Measurements from ENCODE around the gene CADM1.

CADM1 gene

GRCh38 chr11:115321605-115322289 lies 182.5 kb downstream of the CADM1 start:
- Histone ChIP-seq H3K27me3 (ENCODE audit: control insufficient read depth in 1 of 2, insufficient read depth in 2 of 2, low read length in 2 of 2) (no peaks in the 10 kb centered on the region), H3K4me1 (ENCODE audit: control insufficient read depth, insufficient read depth, low read length) (no peaks in the 10 kb centered on the region), H3K9me3 (ENCODE audit: control insufficient read depth in 2 of 2, low read length in 2 of 2) (no peaks in the 10 kb centered on the region), H3K27ac (ENCODE audit: low read length) (no peak overlapping the region), H3K36me3 (ENCODE audit: control insufficient read depth in 2 of 2, insufficient read depth in 2 of 2, low read length in 2 of 2) (no peaks in the 10 kb centered on the region), H3K4me3 (ENCODE audit: low read length in 2 of 2) (no peak overlapping the region), H3K9ac (ENCODE audit: low read length in 2 of 2) (no peak overlapping the region)

GRCh38 chr11:115317277-115318185 lies 186.7 kb downstream of the CADM1 start:
- Histone ChIP-seq H3K4me3 (ENCODE audit: low read length in 2 of 2) (no peak overlapping the region), H3K4me1 (ENCODE audit: control insufficient read depth, insufficient read depth, low read length) (no peaks in the 10 kb centered on the region), H3K27ac (ENCODE audit: low read length) (no peak overlapping the region), H3K27me3 (ENCODE audit: control insufficient read depth in 1 of 2, insufficient read depth in 2 of 2, low read length in 2 of 2) (no peaks in the 10 kb centered on the region), H3K36me3 (ENCODE audit: control insufficient read depth in 2 of 2, insufficient read depth in 2 of 2, low read length in 2 of 2) (no peaks in the 10 kb centered on the region), H3K9ac (ENCODE audit: low read length in 2 of 2) (no peak overlapping the region), H3K9me3 (ENCODE audit: control insufficient read depth in 2 of 2, low read length in 2 of 2) (no peaks in the 10 kb centered on the region)

- H3K27ac ChIP-seq (ENCODE audit: low read length): no peak overlapping the region
- no peaks in the 10 kb centered on the region for H3K4me1 ChIP-seq (ENCODE audit: control insufficient read depth, insufficient read depth, low read length)
- H3K9me3 ChIP-seq (ENCODE audit: control insufficient read depth in 2 of 2, low read length in 2 of 2): no peaks in the 10 kb centered on the region
- H3K4me3 ChIP-seq (ENCODE audit: low read length in 2 of 2): no peak overlapping the region
- no peaks in the 10 kb centered on the region for H3K27me3 ChIP-seq (ENCODE audit: control insufficient read depth in 1 of 2, insufficient read depth in 2 of 2, low read length in 2 of 2)
- no peaks in the 10 kb centered on the region for H3K36me3 ChIP-seq (ENCODE audit: control insufficient read depth in 2 of 2, insufficient read depth in 2 of 2, low read length in 2 of 2)
- H3K9ac ChIP-seq (ENCODE audit: low read length in 2 of 2): no peak overlapping the region
Measured at GRCh38 chr11:115316696-115317095, 187.5 kb downstream of the CADM1 start.

- no peak overlapping the region for H3K27ac ChIP-seq (ENCODE audit: low read length)
- no peaks in the 10 kb centered on the region for H3K27me3 ChIP-seq (ENCODE audit: control insufficient read depth in 1 of 2, insufficient read depth in 2 of 2, low read length in 2 of 2)
- H3K36me3 ChIP-seq (ENCODE audit: control insufficient read depth in 2 of 2, insufficient read depth in 2 of 2, low read length in 2 of 2): no peaks in the 10 kb centered on the region
- no peaks in the 10 kb centered on the region for H3K4me1 ChIP-seq (ENCODE audit: control insufficient read depth, insufficient read depth, low read length)
- H3K4me3 ChIP-seq (ENCODE audit: low read length in 2 of 2): no peak overlapping the region
- no peaks in the 10 kb centered on the region for H3K9me3 ChIP-seq (ENCODE audit: control insufficient read depth in 2 of 2, low read length in 2 of 2)
- no peak overlapping the region for H3K9ac ChIP-seq (ENCODE audit: low read length in 2 of 2)
Measured at GRCh38 chr11:115314330-115314920, 189.8 kb downstream of the CADM1 start.

GRCh38 chr11:115313224-115313838 lies 190.9 kb downstream of the CADM1 start:
- Histone ChIP-seq H3K9me3 (ENCODE audit: control insufficient read depth in 2 of 2, low read length in 2 of 2) (no peaks in the 10 kb centered on the region), H3K4me3 (ENCODE audit: low read length in 2 of 2) (no peak overlapping the region), H3K4me1 (ENCODE audit: control insufficient read depth, insufficient read depth, low read length) (no peaks in the 10 kb centered on the region), H3K36me3 (ENCODE audit: control insufficient read depth in 2 of 2, insufficient read depth in 2 of 2, low read length in 2 of 2) (no peaks in the 10 kb centered on the region), H3K9ac (ENCODE audit: low read length in 2 of 2) (no peak overlapping the region), H3K27ac (ENCODE audit: low read length) (no peak overlapping the region), H3K27me3 (ENCODE audit: control insufficient read depth in 1 of 2, insufficient read depth in 2 of 2, low read length in 2 of 2) (no peaks in the 10 kb centered on the region)

GRCh38 chr11:115311949-115312348 lies 192.3 kb downstream of the CADM1 start:
- Histone ChIP-seq H3K4me3 (ENCODE audit: low read length in 2 of 2) (no peak overlapping the region), H3K27ac (ENCODE audit: low read length) (no peak overlapping the region), H3K4me1 (ENCODE audit: control insufficient read depth, insufficient read depth, low read length) (no peaks in the 10 kb centered on the region), H3K36me3 (ENCODE audit: control insufficient read depth in 2 of 2, insufficient read depth in 2 of 2, low read length in 2 of 2) (no peaks in the 10 kb centered on the region), H3K27me3 (ENCODE audit: control insufficient read depth in 1 of 2, insufficient read depth in 2 of 2, low read length in 2 of 2) (no peaks in the 10 kb centered on the region), H3K9me3 (ENCODE audit: control insufficient read depth in 2 of 2, low read length in 2 of 2) (no peaks in the 10 kb centered on the region), H3K9ac (ENCODE audit: low read length in 2 of 2) (no peak overlapping the region)

GRCh38 chr11:115306689-115307088 lies 197.5 kb downstream of the CADM1 start:
- H3K9me3 ChIP-seq (ENCODE audit: control insufficient read depth in 2 of 2, low read length in 2 of 2): no peaks in the 10 kb centered on the region
- no peaks in the 10 kb centered on the region for H3K27me3 ChIP-seq (ENCODE audit: control insufficient read depth in 1 of 2, insufficient read depth in 2 of 2, low read length in 2 of 2)
- H3K36me3 ChIP-seq (ENCODE audit: control insufficient read depth in 2 of 2, insufficient read depth in 2 of 2, low read length in 2 of 2): no peaks in the 10 kb centered on the region
- H3K27ac ChIP-seq (ENCODE audit: low read length): no peak overlapping the region
- H3K4me3 ChIP-seq (ENCODE audit: low read length in 2 of 2): no peak overlapping the region
- H3K4me1 ChIP-seq (ENCODE audit: control insufficient read depth, insufficient read depth, low read length): no peaks in the 10 kb centered on the region
- H3K9ac ChIP-seq (ENCODE audit: low read length in 2 of 2): no peak overlapping the region

GRCh38 chr11:115304774-115305472 lies 199.3 kb downstream of the CADM1 start:
- H3K4me1 ChIP-seq (ENCODE audit: control insufficient read depth, insufficient read depth, low read length): no peaks in the 10 kb centered on the region
- no peaks in the 10 kb centered on the region for H3K9me3 ChIP-seq (ENCODE audit: control insufficient read depth in 2 of 2, low read length in 2 of 2)
- H3K9ac ChIP-seq (ENCODE audit: low read length in 2 of 2): no peak overlapping the region
- H3K27ac ChIP-seq (ENCODE audit: low read length): no peak overlapping the region
- H3K27me3 ChIP-seq (ENCODE audit: control insufficient read depth in 1 of 2, insufficient read depth in 2 of 2, low read length in 2 of 2): no peaks in the 10 kb centered on the region
- no peak overlapping the region for H3K4me3 ChIP-seq (ENCODE audit: low read length in 2 of 2)
- H3K36me3 ChIP-seq (ENCODE audit: control insufficient read depth in 2 of 2, insufficient read depth in 2 of 2, low read length in 2 of 2): no peaks in the 10 kb centered on the region

- Histone ChIP-seq H3K4me1 (ENCODE audit: control insufficient read depth, insufficient read depth, low read length) (no peaks in the 10 kb centered on the region), H3K36me3 (ENCODE audit: control insufficient read depth in 2 of 2, insufficient read depth in 2 of 2, low read length in 2 of 2) (no peaks in the 10 kb centered on the region), H3K9me3 (ENCODE audit: control insufficient read depth in 2 of 2, low read length in 2 of 2) (no peaks in the 10 kb centered on the region), H3K27ac (ENCODE audit: low read length) (no peak overlapping the region), H3K4me3 (ENCODE audit: low read length in 2 of 2) (no peak overlapping the region), H3K9ac (ENCODE audit: low read length in 2 of 2) (no peak overlapping the region), H3K27me3 (ENCODE audit: control insufficient read depth in 1 of 2, insufficient read depth in 2 of 2, low read length in 2 of 2) (no peaks in the 10 kb centered on the region)
Measured at GRCh38 chr11:115303929-115304531, 200.2 kb downstream of the CADM1 start.
